Measurements from ENCODE around the gene RFTN1. TPM values are rescaled to one million over a fixed set of nuclear protein-coding genes. Genes with fewer than 3 reads are reported as not detected.

The RFTN1 gene
- total and polyA plus RNA-seq, 4 donors = 33.8 to 82.5 (median 53.4) TPM

GRCh38 chr3:16330351-16330750, 183.1 kb downstream of the RFTN1 start:
- Histone ChIP-seq H3K4me3 (no peak overlapping the region), H3K27me3 (ENCODE audit: control insufficient read depth in 3 of 3, insufficient read depth in 3 of 3, low read length in 2 of 3) (no peaks in the 10 kb centered on the region), H3K4me1 (ENCODE audit: control insufficient read depth in 5 of 5, insufficient read depth in 5 of 5, low read length in 5 of 5) (peaks cover 0 to 20% (median 11%) of the 10 kb centered on the region in 5 donors), H3K36me3 (ENCODE audit: control insufficient read depth in 4 of 4, insufficient read depth in 4 of 4, low read length in 4 of 4) (peaks cover 0 to 17% (median 8%) of the 10 kb centered on the region in 4 donors), H3K9ac (ENCODE audit: insufficient read depth in 1 of 2, low read length in 2 of 2) (no peak overlapping the region), H3K9me3 (ENCODE audit: control insufficient read depth in 4 of 4, insufficient read depth in 3 of 4, low read length in 3 of 4) (peaks cover 0 to 5% (median 2%) of the 10 kb centered on the region in 4 donors), H3K27ac (ENCODE audit: low read depth in 1 of 2, low read length in 1 of 2) (no peak overlapping the region)
- ATAC-seq (ENCODE audit: insufficient read depth, low FRiP score) (no peak), DNase-seq (no peak)
- TF ChIP-seq CTCF (IDR thresholded peaks at IDR 0.05; ENCODE audit: control extremely low read depth, extremely low read depth) = no peak
- WGBS, 2 donors = 83 to 91% methylated on average over 4 of the region's 4 CpGs

GRCh38 chr3:16329826-16330129, 183.7 kb downstream of the RFTN1 start:
- no peak overlapping the region for H3K27ac ChIP-seq (ENCODE audit: low read depth in 1 of 2, low read length in 1 of 2)
- no peaks in the 10 kb centered on the region for H3K27me3 ChIP-seq (ENCODE audit: control insufficient read depth in 3 of 3, insufficient read depth in 3 of 3, low read length in 2 of 3)
- TF ChIP-seq CTCF (IDR thresholded peaks at IDR 0.05; ENCODE audit: control extremely low read depth, extremely low read depth) = no peak
- peak overlapping the region in 1 of 2 donors; percentile 46 for H3K9ac ChIP-seq (ENCODE audit: insufficient read depth in 1 of 2, low read length in 2 of 2)
- DNase-seq = peak; percentile 56 to 58 (median 56)
- no peak overlapping the region for H3K4me3 ChIP-seq
- 76 to 90% methylated on average over 9 of the region's 9 CpGs for WGBS, 2 donors
- H3K9me3 ChIP-seq (ENCODE audit: control insufficient read depth in 4 of 4, insufficient read depth in 3 of 4, low read length in 3 of 4) = peaks cover 0 to 5% (median 1%) of the 10 kb centered on the region in 4 donors
- no peak for ATAC-seq (ENCODE audit: insufficient read depth, low FRiP score)
- H3K36me3 ChIP-seq (ENCODE audit: control insufficient read depth in 4 of 4, insufficient read depth in 4 of 4, low read length in 4 of 4) = peaks cover 0 to 18% (median 9%) of the 10 kb centered on the region in 4 donors
- peaks cover 0 to 20% (median 11%) of the 10 kb centered on the region in 5 donors for H3K4me1 ChIP-seq (ENCODE audit: control insufficient read depth in 5 of 5, insufficient read depth in 5 of 5, low read length in 5 of 5)

GRCh38 chr3:16329036-16329825, 184.3 kb downstream of the RFTN1 start:
- Histone ChIP-seq H3K27me3 (ENCODE audit: control insufficient read depth in 3 of 3, insufficient read depth in 3 of 3, low read length in 2 of 3) (no peaks in the 10 kb centered on the region), H3K4me1 (ENCODE audit: control insufficient read depth in 5 of 5, insufficient read depth in 5 of 5, low read length in 5 of 5) (peaks cover 0 to 20% (median 11%) of the 10 kb centered on the region in 5 donors), H3K4me3 (no peak overlapping the region), H3K36me3 (ENCODE audit: control insufficient read depth in 4 of 4, insufficient read depth in 4 of 4, low read length in 4 of 4) (peaks cover 0 to 18% (median 9%) of the 10 kb centered on the region in 4 donors), H3K9ac (ENCODE audit: insufficient read depth in 1 of 2, low read length in 2 of 2) (peak overlapping the region in 1 of 2 donors; percentile 46), H3K27ac (ENCODE audit: low read depth in 1 of 2, low read length in 1 of 2) (peak overlapping the region in 1 of 2 donors; percentile 35), H3K9me3 (ENCODE audit: control insufficient read depth in 4 of 4, insufficient read depth in 3 of 4, low read length in 3 of 4) (peaks cover 0 to 5% (median under 1%) of the 10 kb centered on the region in 4 donors)
- WGBS, 2 donors = 81 to 85% methylated on average over 15 of the region's 15 CpGs
- no peak for DNase-seq
- no peak for ATAC-seq (ENCODE audit: insufficient read depth, low FRiP score)
- TF ChIP-seq CTCF (IDR thresholded peaks at IDR 0.05; ENCODE audit: control extremely low read depth, extremely low read depth) = no peak
